ENCODE results near the gene IGFBP5.

Gene IGFBP5

DNA sequence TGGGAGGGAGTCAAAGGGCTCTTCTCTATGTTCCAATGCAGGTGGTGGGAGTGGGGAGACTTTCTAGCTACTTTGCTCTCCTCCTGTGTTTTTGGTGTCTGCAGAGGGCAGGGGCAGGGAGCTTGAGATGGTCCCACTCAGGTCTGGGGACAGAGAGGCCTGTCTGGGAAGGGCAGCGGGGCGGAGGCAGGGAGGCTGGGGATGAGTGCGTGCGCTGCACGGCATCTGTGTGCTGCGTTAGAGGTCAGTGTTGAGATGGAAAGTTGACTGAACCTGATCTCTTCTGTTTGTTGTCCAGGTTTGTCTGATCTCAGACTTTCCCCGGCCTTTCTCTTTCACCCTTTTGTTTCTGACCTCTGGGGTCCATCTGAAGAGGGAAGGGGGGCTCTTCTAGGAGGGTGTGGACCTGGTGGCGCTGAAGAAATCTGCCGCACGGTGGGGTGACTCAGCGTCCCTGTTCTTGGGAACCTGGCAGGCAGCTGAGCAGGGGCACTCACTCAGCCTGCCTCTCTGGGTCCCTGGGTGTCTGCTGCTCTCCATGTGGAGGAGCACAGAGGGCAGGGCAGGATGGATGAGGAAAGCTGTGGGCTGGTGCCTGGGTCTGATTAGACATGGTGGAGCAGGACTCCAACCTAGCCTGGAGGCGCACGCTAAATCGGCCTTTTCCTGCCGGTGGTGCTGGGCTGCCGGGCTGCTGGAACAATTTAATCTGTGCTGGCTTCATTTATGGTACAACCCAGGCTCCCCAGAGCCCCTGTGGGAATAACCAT lies 38.1 kb downstream of the IGFBP5 start:
- H3K4me1 ChIP-seq (ENCODE audit: control insufficient read depth in 1 of 2, insufficient read depth in 1 of 2, low read depth in 1 of 2, low read length in 1 of 2) = no peaks in the 10 kb centered on the region
- TF ChIP-seq, protein P1, sequence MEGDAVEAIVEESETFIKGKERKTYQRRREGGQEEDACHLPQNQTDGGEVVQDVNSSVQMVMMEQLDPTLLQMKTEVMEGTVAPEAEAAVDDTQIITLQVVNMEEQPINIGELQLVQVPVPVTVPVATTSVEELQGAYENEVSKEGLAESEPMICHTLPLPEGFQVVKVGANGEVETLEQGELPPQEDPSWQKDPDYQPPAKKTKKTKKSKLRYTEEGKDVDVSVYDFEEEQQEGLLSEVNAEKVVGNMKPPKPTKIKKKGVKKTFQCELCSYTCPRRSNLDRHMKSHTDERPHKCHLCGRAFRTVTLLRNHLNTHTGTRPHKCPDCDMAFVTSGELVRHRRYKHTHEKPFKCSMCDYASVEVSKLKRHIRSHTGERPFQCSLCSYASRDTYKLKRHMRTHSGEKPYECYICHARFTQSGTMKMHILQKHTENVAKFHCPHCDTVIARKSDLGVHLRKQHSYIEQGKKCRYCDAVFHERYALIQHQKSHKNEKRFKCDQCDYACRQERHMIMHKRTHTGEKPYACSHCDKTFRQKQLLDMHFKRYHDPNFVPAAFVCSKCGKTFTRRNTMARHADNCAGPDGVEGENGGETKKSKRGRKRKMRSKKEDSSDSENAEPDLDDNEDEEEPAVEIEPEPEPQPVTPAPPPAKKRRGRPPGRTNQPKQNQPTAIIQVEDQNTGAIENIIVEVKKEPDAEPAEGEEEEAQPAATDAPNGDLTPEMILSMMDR (IDR thresholded peaks at IDR 0.05) = no peak
- no peak overlapping the region for H3K4me3 ChIP-seq (ENCODE audit: low read depth in 1 of 2, low read length in 1 of 2)
- no peak overlapping the region for H3K27ac ChIP-seq
- H3K36me3 ChIP-seq = no peaks in the 10 kb centered on the region
- no peaks in the 10 kb centered on the region for H3K9me3 ChIP-seq
- H3K27me3 ChIP-seq = no peaks in the 10 kb centered on the region

DNA sequence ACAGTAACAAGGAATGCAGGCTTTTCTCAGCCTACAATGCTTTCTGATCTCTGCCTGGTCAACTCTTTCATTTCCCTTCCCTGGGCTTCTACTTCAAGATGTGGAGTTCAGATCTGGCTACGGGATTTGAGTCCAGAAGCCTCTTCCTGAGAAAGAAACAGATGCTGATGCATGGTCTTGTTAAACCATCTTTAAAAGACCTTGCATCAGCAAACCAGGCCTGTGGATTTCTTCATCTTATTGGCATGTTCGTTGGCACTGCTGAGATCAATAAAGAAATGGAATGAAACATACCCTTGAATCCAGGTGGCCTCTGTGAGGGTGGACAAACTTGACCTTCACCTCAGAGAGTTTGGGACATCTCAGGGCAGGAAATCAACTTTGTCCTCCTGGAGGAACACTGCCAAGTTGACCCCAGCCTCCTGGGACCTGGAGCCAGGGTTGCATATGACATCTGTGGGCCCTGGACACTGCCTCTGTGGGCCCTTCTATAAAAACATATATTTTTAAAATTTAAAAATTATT lies 40.8 kb downstream of the IGFBP5 start:
- Histone ChIP-seq H3K27me3 (no peaks in the 10 kb centered on the region), H3K27ac (no peak overlapping the region), H3K36me3 (no peaks in the 10 kb centered on the region), H3K4me3 (ENCODE audit: low read depth in 1 of 2, low read length in 1 of 2) (no peak overlapping the region), H3K9me3 (no peaks in the 10 kb centered on the region), H3K4me1 (ENCODE audit: control insufficient read depth in 1 of 2, insufficient read depth in 1 of 2, low read depth in 1 of 2, low read length in 1 of 2) (no peaks in the 10 kb centered on the region)
- TF ChIP-seq, protein P1 (IDR thresholded peaks at IDR 0.05) = no peak

DNA sequence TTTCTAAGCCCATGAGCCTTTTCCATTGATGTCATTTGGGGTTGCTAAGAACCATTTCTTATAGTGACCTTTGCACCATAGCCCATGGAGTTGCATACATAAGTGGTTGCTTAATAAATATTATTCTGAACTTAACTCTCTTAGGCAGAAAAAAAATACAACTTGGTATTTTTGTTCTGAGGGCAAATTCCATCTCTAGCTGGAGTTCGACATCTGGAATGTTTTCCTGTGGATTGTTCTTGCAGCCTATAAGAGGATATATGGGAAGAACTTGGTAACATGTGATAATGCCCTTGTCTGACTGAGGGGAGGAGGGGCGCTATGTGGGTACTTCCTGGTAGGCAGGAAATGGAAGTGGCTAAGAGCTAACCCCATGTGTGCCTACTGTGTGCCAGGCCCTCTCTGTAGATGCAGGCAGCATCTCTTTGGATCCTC lies 41.4 kb downstream of the IGFBP5 start:
- TF ChIP-seq, protein P1 (IDR thresholded peaks at IDR 0.05) = no peak

DNA sequence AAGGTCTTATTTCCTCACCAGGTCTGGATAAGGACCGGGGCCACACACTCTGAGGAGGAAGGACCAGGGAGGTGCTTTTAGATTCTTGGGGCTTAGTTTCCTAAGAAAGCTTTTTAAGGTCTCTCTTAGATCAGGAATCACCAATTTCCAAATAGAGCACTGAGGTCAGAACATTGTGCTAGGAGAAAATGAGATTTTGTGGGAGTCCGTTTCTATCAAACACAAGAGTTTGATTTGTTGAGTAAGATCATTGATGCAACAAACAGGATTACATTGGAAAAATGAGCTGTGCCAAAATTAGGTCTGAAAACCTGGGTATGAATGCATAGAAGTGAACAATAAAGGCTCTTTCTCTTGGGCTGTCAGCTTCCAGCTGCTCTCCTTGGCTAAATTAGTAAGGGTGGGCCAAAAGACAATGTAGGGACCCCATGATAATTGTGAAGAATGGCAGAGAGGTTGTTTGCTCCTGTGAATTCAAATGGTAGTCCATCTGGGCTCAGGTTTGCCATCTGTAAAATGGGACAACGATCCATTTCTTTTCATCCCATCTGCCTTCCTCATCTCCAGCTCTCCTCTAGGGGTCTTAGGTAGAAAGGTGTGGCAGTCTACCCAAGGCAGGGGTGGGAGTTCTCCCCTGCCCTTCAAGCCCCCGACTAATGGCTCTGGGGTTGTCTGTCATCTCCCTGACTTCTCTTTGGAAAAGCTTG lies 42.1 kb downstream of the IGFBP5 start:
- Histone ChIP-seq H3K9me3 (no peaks in the 10 kb centered on the region), H3K4me1 (ENCODE audit: control insufficient read depth in 1 of 2, insufficient read depth in 1 of 2, low read depth in 1 of 2, low read length in 1 of 2) (no peaks in the 10 kb centered on the region), H3K27me3 (no peaks in the 10 kb centered on the region), H3K4me3 (ENCODE audit: low read depth in 1 of 2, low read length in 1 of 2) (no peak overlapping the region), H3K27ac (no peak overlapping the region), H3K36me3 (no peaks in the 10 kb centered on the region)
- TF ChIP-seq, protein P1 (IDR thresholded peaks at IDR 0.05) = no peak

More for the DNA sequence above, 41.4 kb downstream of the IGFBP5 start:
- Histone ChIP-seq H3K4me3 (ENCODE audit: low read depth in 1 of 2, low read length in 1 of 2) (no peak overlapping the region), H3K27ac (no peak overlapping the region), H3K9me3 (no peaks in the 10 kb centered on the region), H3K4me1 (ENCODE audit: control insufficient read depth in 1 of 2, insufficient read depth in 1 of 2, low read depth in 1 of 2, low read length in 1 of 2) (no peaks in the 10 kb centered on the region), H3K27me3 (no peaks in the 10 kb centered on the region), H3K36me3 (no peaks in the 10 kb centered on the region)

DNA sequence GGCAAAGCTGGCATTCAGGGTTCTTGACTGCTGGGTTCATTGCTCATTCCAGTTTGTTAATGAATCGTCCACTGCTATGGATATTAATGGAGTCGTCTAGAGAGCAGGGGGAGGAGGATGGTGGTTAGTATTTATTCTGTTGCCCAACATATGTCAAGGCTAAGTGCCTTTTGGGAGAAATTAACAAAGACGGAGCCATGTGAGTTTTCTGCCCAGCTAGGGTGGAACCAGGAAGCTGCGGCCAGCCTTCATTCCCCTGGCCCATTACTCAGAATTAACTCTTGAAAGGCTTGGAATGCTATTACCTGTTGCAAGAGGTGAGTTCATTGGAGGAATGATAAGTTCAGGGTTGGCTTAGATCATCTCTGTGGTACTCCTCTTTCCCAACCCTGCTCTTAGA lies 42.8 kb downstream of the IGFBP5 start:
- H3K4me1 ChIP-seq (ENCODE audit: control insufficient read depth in 1 of 2, insufficient read depth in 1 of 2, low read depth in 1 of 2, low read length in 1 of 2) = no peaks in the 10 kb centered on the region
- H3K4me3 ChIP-seq (ENCODE audit: low read depth in 1 of 2, low read length in 1 of 2) = no peak overlapping the region
- H3K36me3 ChIP-seq = no peaks in the 10 kb centered on the region
- H3K9me3 ChIP-seq = no peaks in the 10 kb centered on the region
- H3K27me3 ChIP-seq = no peaks in the 10 kb centered on the region
- TF ChIP-seq, protein P1 (IDR thresholded peaks at IDR 0.05) = no peak
- no peak overlapping the region for H3K27ac ChIP-seq

All from neutrophil (primary cell).